Spinal cord (tissue), 10 donors: ENCODE measurements around the gene CRYBA2. TPM values are rescaled to one million over a fixed set of nuclear protein-coding genes. Genes with fewer than 3 reads are reported as not detected.

Experiments
- DNase-seq, 6 donors: peaks; one replicate each; pipeline versions ENCODE4 v3.0.0 to v3.0.0-alpha.2; 2013 to 2015; ENCODE audit warnings: low spot score in 6 of 6, low read depth in 4 of 6
- H3K27ac ChIP-seq: one replicate; pipeline ENCODE4 v1.5.1; 2013; ENCODE audit warnings: low read depth, low read length, control low read depth
- H3K27me3 ChIP-seq: one replicate; pipeline ENCODE4 v1.6.1; 2013; ENCODE audit warnings: low read length; ENCODE audit not compliant: control insufficient read depth, insufficient read depth
- H3K36me3 ChIP-seq: one replicate; pipeline ENCODE4 v1.6.1; 2013; ENCODE audit warnings: low read length; ENCODE audit not compliant: control insufficient read depth, insufficient read depth
- H3K4me1 ChIP-seq: one replicate; pipeline ENCODE4 v1.6.1; 2013; ENCODE audit warnings: low read length; ENCODE audit not compliant: control insufficient read depth, insufficient read depth
- H3K4me3 ChIP-seq: one replicate; pipeline ENCODE4 v1.5.1; 2013; ENCODE audit warnings: low read depth, low read length, control low read depth
- H3K9me3 ChIP-seq: one replicate; pipeline ENCODE4 v1.6.1; 2013; ENCODE audit warnings: low read length; ENCODE audit not compliant: control insufficient read depth, insufficient read depth
- WGBS: methylation state at CpG from one replicate; pipeline ENCODE4 v1.1.5; 2013; ENCODE audit warnings: missing lambda C conversion rate; ENCODE audit not compliant: insufficient coverage; 5-methylcytosine and 5-hydroxymethylcytosine counted together
- polyA plus RNA-seq, 2 donors: library from polyadenylated mRNA; unstranded; fragments of 120-200 nt; gene quantifications; one replicate each; pipeline ENCODE4 v1.2.1, GENCODE V29; 2013; ENCODE audit not compliant: insufficient read length in 2 of 2
- total RNA-seq, 2 donors: library from RNA; depleted of rRNA in 1 of 2; stranded (reverse); fragments of 120-200 nt in 1 of 2; fragments of >200 nt in 1 of 2; gene quantifications; one replicate each; pipeline versions ENCODE4 v1.2.3 to v1.2.4, GENCODE V29; 2013 to 2014
- donor health status: healthy.

Gene CRYBA2
- total and polyA plus RNA-seq, 4 donors = 0.63 to 0.76 TPM; not detected in 2

DNA sequence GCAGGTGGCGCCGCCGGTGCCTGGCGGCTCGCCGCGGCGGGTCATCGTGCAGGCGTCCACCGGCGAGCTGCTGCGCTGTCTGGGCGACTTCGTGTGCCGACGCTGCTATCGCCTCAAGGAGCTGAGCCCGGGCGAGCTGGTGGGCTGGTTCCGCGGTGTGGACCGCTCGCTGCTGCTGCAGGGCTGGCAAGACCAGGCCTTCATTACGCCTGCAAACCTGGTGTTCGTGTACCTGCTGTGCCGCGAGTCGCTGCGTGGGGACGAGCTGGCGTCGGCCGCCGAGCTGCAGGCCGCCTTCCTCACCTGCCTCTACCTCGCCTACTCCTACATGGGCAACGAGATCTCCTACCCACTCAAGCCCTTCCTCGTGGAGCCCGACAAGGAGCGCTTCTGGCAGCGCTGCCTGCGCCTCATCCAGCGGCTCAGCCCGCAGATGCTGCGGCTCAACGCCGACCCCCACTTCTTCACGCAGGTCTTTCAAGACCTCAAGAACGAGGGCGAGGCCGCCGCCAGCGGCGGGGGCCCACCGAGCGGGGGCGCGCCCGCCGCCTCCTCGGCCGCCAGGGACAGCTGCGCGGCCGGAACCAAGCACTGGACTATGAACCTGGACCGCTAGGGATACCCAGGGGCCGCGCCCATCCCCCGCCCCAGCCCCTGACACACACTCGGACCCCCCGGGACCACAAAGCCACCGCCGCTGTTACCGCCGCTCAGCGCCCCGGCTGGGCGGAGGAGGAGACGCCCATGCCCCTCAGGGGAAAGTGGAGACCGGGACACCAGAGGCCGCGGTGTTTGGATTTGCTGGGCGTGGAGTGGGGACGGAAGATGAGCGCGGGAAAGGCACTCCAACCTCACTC is 32.7 kb downstream of the CRYBA2 start:
- Histone ChIP-seq H3K4me3 (peak overlapping the region; percentile 39), H3K9me3 (no peaks in the 10 kb centered on the region), H3K27me3 (peaks cover 34% of the 10 kb centered on the region), H3K27ac (no peak overlapping the region), H3K36me3 (no peaks in the 10 kb centered on the region), H3K4me1 (peaks cover 49% of the 10 kb centered on the region)
- WGBS = under 1% methylated on average over 86 of the region's 87 CpGs
- DNase-seq = peak in 2 of 6 donors; percentile 37 to 60

DNA sequence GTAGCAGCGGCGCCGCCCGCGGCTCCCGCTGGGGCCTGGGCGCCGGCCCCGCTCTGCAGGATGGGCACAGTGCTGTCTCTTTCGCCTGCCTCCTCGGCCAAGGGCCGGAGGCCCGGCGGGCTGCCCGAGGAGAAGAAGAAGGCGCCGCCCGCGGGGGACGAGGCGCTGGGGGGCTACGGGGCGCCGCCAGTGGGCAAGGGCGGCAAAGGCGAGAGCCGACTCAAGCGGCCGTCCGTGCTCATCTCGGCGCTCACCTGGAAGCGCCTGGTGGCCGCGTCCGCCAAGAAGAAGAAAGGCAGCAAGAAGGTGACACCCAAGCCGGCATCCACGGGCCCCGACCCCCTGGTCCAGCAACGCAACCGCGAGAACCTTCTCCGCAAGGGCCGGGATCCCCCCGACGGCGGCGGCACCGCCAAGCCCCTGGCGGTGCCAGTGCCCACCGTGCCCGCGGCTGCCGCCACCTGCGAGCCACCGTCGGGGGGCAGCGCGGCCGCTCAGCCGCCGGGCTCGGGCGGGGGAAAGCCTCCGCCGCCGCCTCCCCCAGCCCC is 33.4 kb downstream of the CRYBA2 start:
- under 1% methylated on average over 67 of the region's 67 CpGs for WGBS
- Histone ChIP-seq H3K9me3 (no peaks in the 10 kb centered on the region), H3K36me3 (no peaks in the 10 kb centered on the region), H3K4me1 (peaks cover 49% of the 10 kb centered on the region), H3K27ac (no peak overlapping the region), H3K4me3 (peak overlapping the region; percentile 45), H3K27me3 (peaks cover 34% of the 10 kb centered on the region)
- no peak for DNase-seq

DNA sequence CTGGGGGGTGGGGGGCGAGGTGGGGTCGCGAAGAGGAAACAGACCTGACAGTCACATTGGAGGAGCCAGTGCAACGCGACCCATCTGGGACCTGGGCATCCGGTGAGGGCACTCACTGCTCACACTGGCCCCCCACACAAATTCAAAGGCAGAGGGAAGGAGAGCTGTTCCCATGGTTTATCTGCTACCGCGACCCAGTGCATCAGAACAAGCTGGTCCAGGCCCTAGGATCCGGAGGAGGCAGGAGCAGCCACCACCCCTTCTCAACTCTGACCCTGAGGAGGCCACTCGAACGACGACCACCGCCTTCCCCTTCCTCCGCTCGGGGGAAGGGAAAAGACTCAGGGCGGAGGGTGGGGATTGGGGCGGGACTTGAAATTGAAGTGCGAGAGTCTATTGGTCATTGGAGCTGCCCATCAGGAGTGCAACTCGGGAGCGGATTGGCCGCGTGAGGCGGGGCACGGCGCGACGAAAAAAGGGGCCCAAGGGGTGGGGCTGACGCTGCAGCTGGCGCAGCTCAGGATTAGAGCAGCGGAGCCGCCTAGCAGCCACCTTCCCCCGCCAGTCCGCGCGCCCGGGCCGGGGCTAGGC is 34.0 kb downstream of the CRYBA2 start, which contains the start of gene CDK5R2:
TSS of gene CDK5R2 (plus strand) at position 526 of the 591 bp plus-strand sequence. CDS start 155 bp downstream, outside the sequence.
- Histone ChIP-seq H3K9me3 (no peaks in the 10 kb centered on the region), H3K4me3 (peak within 1 kb of the TSS; percentile 45), H3K27me3 (peaks cover 34% of the 10 kb centered on the region), H3K36me3 (no peaks in the 10 kb centered on the region), H3K27ac (no peak within 1 kb of the TSS), H3K4me1 (peaks cover 46% of the 10 kb centered on the region)
- peak; percentile 89 to 99 (median 94) for DNase-seq
- WGBS = under 1% methylated on average over 36 of the region's 37 CpGs

DNA sequence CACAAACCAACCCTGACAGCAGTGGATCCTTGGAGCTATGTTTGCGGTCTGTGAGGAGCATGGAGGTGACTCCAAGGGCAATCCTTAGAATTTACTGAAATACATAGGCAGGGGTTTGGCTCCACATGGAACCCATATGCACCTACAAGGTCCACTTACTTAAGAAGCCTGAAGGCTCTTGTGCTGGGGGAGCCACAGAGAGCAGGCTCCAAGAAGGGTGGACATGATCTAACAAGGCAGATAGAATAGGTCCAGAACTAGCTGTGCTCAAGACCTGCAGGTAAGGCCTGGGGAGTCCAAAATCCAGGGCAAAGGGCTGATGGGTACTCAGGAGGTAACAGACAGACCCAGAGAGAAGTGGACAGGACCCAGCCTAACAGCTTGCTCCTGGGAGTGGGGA is 34.9 kb downstream of the CRYBA2 start:
- Histone ChIP-seq H3K27me3 (peaks cover 32% of the 10 kb centered on the region), H3K9me3 (no peaks in the 10 kb centered on the region), H3K4me1 (peaks cover 39% of the 10 kb centered on the region), H3K27ac (no peak overlapping the region), H3K36me3 (peaks cover 5% of the 10 kb centered on the region), H3K4me3 (no peak overlapping the region)
- WGBS = 100% methylated on average over 1 of the region's 1 CpG
- no peak for DNase-seq

DNA sequence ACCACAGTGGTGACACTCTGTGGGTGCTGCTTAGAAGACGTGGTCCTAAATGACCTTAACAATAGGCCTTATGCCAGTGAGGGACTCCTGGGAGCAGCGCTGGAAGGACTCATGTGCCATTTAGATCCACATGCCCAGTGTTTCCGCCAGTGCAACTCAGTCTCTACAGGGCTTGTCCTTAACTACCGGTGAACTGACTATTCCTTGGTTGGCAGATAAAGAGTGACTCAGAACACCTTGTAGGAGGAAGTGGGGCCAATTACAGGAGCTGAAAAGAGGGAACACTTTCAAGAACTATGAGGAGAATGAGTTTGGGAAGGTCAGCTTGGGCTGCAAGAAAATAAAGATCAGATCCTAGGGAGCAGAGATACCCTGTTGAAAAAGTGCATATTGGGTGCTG is 35.6 kb downstream of the CRYBA2 start:
- 85% methylated on average over 4 of the region's 4 CpGs for WGBS
- H3K4me1 ChIP-seq = peaks cover 33% of the 10 kb centered on the region
- H3K27ac ChIP-seq = no peak overlapping the region
- peaks cover 5% of the 10 kb centered on the region for H3K36me3 ChIP-seq
- no peak for DNase-seq
- no peaks in the 10 kb centered on the region for H3K9me3 ChIP-seq
- H3K4me3 ChIP-seq = no peak overlapping the region
- peaks cover 30% of the 10 kb centered on the region for H3K27me3 ChIP-seq

DNA sequence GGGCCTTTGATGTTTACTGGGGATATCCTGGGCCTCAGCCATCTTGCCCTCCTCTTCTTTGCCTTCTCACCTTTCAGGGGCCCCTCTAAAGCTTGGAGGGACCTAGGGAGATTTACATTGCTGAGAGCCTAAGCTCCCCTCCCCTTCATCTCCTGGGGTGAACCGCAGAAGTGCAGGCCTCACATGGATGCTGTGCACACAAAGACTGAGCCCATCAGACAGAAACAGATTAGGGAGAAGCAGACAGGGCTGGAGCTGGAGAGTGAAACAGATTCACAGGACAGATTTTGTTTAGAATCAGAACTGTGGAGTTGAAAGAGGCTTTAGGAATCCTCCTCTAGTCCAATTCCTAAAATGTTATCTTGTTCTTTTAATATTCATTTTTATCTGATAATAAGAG is 37.2 kb downstream of the CRYBA2 start:
- H3K27ac ChIP-seq = no peak overlapping the region
- 0% methylated on average over 1 of the region's 1 CpG for WGBS
- no peak overlapping the region for H3K4me3 ChIP-seq
- DNase-seq = no peak
- H3K4me1 ChIP-seq = peaks cover 18% of the 10 kb centered on the region
- peaks cover 5% of the 10 kb centered on the region for H3K36me3 ChIP-seq
- peaks cover 14% of the 10 kb centered on the region for H3K27me3 ChIP-seq
- H3K9me3 ChIP-seq = no peaks in the 10 kb centered on the region

DNA sequence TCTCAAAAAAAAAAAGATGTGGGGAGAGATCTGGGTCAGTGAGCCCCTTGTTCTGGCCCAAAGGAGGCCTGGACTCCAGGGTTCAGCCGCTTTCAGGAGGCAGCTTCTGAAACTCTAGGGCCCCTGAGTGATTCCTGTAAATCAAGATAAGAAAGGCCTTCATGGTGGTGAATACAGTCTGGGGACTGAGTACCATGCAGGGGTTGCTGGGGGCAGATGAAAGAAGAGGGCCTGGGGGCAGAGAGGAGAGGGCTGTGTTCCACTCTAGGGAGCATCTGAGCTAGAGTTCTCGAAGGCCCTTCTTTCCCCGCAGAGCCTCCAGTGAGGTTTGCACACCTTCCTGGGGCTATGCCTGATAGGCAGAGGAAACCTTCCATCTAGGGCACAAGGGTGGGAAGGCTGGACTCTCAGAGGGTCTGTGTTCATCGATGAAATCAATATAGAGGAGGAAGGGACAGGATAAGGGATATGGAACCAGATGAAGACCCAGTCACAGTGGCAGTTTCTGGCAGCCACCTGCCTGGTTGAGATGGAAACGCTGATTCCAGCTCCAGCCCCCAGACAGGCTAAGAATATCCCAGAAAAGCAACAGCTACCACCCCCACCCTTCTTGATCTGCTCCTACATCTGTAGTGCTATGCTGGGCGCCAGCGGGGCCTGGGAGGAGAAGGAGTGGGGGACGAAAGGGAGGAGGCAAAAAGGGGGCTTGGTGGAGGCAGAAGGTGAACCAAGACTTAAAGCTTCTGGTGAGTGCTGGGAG is 38.5 kb downstream of the CRYBA2 start:
- Histone ChIP-seq H3K4me1 (peaks cover 9% of the 10 kb centered on the region), H3K27ac (no peak overlapping the region), H3K36me3 (peaks cover 5% of the 10 kb centered on the region), H3K9me3 (no peaks in the 10 kb centered on the region), H3K4me3 (no peak overlapping the region), H3K27me3 (peaks cover 5% of the 10 kb centered on the region)
- DNase-seq = no peak
- 63% methylated on average over 8 of the region's 8 CpGs for WGBS

DNA sequence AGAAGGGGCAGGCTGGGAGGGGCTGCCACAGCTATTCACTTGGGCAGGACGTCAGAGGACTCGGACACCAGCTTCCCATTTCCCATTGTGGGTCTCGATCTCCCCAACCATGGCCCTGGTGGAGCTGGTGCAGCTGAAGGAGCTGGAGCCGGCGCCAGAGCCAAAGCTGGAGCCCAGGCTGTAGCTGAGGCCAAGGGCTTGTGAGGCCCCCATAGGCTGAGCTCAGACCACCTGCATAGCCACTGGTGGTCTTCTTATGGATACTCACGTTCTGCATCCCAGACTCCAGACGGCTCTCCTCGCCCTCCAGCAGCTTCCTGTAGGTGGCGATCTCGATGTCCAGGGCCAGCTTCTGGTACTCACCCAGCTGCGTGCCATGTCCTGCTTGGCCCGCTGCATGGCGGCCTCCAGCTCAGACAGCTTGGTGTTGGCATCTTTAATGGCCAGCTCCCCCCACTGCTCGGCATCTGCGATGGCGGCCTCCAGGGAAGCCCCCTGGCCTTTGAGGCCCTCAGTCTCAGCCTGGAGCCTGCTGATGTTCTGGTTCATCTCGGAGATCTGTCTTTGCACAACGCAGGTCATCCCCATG is 39.8 kb downstream of the CRYBA2 start:
- H3K4me3 ChIP-seq = no peak overlapping the region
- peaks cover under 1% of the 10 kb centered on the region for H3K4me1 ChIP-seq
- no peak overlapping the region for H3K27ac ChIP-seq
- no peak for DNase-seq
- no peaks in the 10 kb centered on the region for H3K9me3 ChIP-seq
- H3K27me3 ChIP-seq = peaks cover 2% of the 10 kb centered on the region
- H3K36me3 ChIP-seq = peaks cover 5% of the 10 kb centered on the region
- 66% methylated on average over 18 of the region's 18 CpGs for WGBS

DNA sequence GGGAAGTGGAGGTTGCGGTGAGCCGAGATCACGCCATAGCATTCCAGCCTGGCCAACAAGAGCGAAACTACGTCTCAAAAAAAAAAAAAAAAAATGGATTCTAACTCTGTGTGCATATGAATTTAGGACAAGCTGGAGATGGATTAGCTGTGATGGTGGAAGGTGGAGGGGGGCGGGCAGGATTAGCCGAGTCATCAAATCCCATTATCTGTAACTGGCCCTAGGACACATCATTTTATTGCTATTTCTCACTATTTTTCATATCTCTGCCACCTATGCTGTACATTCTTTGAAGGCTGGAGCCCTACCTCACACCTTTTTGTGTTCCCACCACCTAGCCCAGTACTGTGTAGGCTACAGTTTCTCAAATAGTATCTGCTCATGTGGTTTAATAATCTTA is 41.1 kb downstream of the CRYBA2 start:
- WGBS = 97% methylated on average over 5 of the region's 7 CpGs
- DNase-seq = no peak
- Histone ChIP-seq H3K4me3 (no peak overlapping the region), H3K9me3 (no peaks in the 10 kb centered on the region), H3K27ac (no peak overlapping the region), H3K36me3 (peaks cover 5% of the 10 kb centered on the region), H3K4me1 (no peaks in the 10 kb centered on the region), H3K27me3 (peaks cover 2% of the 10 kb centered on the region)
